GM10248 (cell line): ENCODE results near the gene PTPRN2.

ENCODE experiments used
- CTCF ChIA-PET: fragments of 300-600 bp; sonication (Branson Sonifier 250); formaldehyde crosslinking; extraction: SDS; loops from one replicate; lab custom pipeline; 2021; ENCODE audit warnings: antibody characterized with exemption; lab: Yijun Ruan, JAX
- POLR2A ChIA-PET: fragments of 350-650 bp; sonication (Branson Sonifier 250); formaldehyde crosslinking; extraction: SDS; loops from one replicate; lab custom pipeline; 2020; ENCODE audit warnings: antibody characterized with exemption; lab: Yijun Ruan, JAX
- DNase-seq: peaks from one replicate; pipeline ENCODE4 v3.0.0; 2012; ENCODE audit errors: extremely low spot score
- CTCF ChIP-seq: IDR thresholded peaks from 2 replicates; pipeline ENCODE4 v1.5.1; 2012; ENCODE audit warnings: mild to moderate bottlenecking, low read depth; ENCODE audit errors: extremely low read depth, missing control alignments, control extremely low read depth

Gene PTPRN2

DNA sequence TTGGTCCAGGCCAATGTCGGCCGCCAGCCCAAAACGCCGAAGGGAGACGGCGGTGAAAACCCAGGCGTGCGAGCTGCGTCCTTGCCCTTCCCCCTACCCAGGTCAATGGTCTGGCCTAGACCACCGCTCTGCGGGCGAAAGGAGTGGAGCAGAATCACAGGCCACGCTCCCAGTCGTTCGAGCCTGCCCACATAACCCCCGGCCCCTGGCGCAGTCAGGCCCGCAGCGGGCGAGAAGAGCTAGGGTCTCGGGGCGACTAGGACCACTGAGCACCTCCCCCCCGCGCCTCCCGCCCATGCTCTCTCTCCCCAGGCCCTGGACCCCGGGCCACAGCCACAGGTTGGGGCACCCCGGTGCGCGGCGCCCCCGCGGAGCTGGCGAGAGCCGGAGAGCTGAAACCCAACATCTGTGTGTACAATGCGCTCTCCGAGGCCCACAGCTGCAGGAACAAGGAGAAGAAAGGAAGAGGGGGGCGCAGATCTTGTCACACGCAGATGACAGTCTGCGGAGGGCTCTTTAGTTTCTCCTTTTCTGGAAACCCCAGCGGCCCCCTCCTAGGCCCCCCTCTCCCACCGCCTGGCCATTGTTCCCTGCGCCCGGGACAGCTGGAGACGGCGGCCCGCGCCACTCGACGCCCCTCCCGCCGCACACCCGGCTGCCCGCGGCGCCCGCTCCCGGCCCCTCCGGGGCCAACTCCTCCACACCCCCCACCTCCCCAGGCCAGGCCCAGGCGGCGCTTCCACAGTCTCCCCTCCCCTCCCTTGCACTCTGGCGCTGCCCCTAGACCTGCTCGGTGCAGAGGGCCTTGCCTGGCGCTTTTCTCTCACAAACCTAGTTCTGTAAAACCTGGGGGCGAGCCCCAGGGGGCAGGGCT lies 895.8 kb downstream of the PTPRN2 start:
- POLR2A ChIA-PET = no interaction called here
- DNase-seq = no peak
- TF ChIP-seq CTCF = no peak

GRCh38 chr7:157690833-157691585 lies 896.6 kb downstream of the PTPRN2 start:
- no peak for TF ChIP-seq CTCF
- no peak for DNase-seq
- ChIA-PET POLR2A (no interaction called here), CTCF (no interaction called here)

More for the DNA sequence above, 895.8 kb downstream of the PTPRN2 start:
- CTCF ChIA-PET = no interaction called here

DNA sequence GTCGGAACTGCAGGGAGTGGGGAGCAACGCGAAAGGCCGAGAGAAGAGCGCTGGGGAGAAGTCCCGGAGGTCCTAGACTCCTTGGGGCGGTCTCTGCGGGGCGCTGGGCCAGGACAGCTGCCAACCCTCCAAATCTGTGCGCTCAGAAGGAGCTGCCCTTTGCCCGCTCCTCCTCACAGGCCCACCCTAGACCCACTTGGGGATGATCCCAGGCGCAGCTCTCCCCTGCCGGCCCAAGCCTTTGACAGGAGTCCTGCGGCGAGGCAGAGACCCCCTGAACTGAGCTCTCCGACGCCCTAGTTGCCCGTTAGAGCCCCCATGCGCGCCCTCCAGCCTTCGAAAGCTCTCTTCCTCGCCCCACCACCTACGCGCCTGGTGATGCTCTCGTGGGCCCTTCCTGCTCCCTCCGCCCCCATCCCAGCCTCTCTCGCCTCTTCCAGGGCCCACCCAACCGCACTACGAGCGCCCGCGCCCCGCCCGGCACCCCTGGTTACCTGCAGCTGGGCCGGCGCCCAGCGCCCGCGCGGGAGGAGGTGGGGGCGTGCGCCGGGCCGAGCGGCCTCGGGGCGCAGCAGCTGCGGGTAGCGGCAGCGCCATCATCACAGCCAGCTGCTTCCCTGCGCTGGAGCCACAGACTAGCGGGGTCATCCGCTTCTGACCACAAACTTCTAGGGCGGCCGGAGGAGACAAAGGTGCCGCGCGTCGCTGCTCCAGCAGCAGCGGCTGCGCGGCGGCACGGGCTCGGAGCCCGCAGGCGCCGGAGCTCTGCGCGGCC lies 897.4 kb downstream of the PTPRN2 start:
- DNase-seq = no peak
- POLR2A ChIA-PET = no interaction called here
- CTCF ChIA-PET = no interaction called here
- TF ChIP-seq CTCF = no peak

GRCh38 chr7:157689269-157690057 lies 898.2 kb downstream of the PTPRN2 start:
- no peak for TF ChIP-seq CTCF
- POLR2A ChIA-PET = no interaction called here
- CTCF ChIA-PET = interaction anchor here (1.0 kb wide), 1 partner anchor 10 kb away, joined by 3 read pairs; no protein-coding TSS in a partner anchor
- DNase-seq = no peak

- TF ChIP-seq CTCF = no peak
- CTCF ChIA-PET = interaction anchor here (1.0 kb wide), 1 partner anchor 11 kb away, joined by 3 read pairs; no protein-coding TSS in a partner anchor
- POLR2A ChIA-PET = no interaction called here
- DNase-seq = no peak
Measured at GRCh38 chr7:157688533-157689268, 898.9 kb downstream of the PTPRN2 start.
